HG03571 (cell line): ENCODE data around the gene HECW1.
"Not testable (repeated sequence)": the region's sequence is repeated elsewhere in the genome, so short reads cannot be mapped to it uniquely, and the experiment has no call there.

Source experiments
- ATAC-seq: cut with Tn5 transposase; IDR thresholded peaks from one replicate; pipeline ENCODE4 v1.9.1; 2021; ENCODE audit not compliant: unreplicated experiment

HECW1 gene

DNA sequence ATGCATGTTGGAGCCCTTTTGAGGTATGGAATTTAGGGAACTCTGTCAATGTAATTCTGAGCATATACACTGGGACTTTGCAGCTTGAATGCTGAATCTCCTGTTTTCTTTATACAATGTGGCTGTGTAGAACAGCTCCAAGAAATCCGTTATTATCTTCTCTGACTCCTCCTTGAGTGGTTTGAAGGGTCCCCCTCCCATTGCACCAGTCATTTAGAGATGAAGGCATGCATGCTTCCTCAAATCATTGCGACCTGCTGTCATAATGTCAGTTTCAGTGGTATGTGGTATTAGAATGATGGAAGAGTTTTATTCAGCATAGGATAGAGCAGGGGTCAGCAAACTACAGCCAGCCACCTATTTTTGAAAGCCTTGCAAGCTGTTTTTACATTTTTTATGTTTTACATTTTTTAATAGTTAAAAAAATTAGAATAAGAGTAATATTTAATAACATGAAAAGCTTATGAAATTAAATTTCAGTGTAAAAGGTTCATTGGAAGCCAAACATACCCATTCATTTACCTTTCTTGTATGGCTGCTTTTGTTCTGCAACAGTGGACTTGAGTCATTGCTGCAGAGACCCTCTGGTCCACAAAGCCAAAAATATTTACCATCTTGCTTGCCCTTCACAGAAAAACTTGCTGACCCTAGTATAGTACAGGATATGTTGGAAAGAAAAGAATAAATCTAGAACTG lies 478.6 kb downstream of the HECW1 start:
- peak; percentile 70 for ATAC-seq

DNA sequence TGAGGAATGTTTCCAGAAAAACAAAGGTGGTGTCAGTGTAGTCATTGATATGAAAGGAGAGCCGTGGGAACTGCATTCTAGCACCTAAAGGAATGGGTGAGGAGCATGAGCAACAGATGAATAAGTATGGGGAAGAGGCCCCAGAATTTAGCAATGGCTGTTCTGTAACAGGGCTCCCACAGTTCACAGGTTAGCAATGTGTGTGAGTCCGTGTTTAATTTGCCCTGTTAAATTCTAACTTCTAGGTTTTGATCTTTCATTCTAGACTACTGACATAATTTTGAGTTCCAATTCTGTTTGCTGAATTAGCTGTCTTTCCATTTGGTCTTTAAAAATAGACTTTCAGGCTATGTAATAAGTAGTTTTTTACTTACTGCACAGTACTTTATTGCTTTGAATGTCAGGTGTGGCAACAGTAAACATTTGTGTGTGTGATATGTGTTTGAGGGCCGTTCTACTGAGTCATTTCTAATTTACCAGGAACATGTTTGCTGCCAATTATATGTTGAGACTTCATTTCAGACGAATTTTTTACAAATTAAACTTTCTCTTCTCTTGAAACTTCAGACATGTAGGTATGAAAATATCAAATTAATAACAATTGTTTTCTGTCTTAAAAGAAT lies 479.2 kb downstream of the HECW1 start:
- ATAC-seq: no peak

DNA sequence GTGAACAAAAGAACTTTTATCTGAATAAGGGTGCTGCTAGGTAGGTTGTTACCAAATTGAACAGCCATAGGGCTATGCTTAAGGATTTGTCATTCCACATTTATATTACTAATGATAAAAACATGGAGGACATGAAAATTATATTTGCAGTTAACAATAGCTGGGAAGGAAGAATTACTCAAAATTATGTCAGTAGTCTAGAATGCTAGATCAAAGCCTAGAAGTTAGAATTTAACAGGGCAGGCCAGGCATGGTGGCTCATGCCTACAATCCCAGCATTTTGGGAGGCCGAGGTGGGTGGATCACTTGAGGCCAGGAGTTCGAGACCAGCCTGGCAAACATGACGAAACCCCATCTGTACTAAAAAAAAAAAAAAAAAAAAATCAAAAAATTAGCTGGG lies 479.9 kb downstream of the HECW1 start:
- ATAC-seq: no peak

DNA sequence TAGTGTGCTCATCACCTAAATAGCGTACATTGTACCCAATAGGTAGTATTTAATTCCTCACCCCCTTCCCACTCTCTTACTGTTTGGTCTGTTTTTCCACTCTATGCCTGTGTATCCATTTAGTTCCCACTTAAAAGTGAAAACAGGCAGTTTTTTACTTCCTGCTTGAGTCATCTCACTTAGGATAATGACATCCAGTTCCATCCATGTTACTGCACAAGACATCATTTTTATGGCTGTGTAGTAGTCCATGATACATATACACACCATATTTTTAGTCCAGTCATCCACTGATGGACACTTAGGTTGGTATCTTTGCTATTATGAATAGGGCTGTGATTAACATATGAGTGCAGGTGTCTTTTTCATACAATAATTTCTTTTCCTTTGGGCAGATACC lies 480.6 kb downstream of the HECW1 start:
- no peak for ATAC-seq

DNA sequence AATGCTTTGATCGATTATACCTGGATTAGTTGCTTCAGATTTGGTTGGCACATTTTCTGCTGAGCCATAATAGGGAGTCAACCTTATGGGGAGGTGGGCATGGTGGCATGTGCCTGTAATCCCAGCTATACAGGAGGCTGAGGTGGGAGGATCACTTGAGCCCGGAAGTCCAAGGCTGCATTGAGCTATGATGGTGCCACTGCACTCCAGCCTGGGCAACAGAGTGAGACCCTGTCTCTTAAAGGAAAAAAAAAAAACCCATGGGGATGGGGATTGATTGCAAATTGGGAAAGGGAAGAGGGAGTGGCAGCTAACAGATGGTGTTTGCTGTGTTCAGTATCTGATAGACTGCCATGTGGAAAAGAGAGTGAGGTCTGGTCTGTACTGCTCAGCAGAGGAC lies 481.6 kb downstream of the HECW1 start:
- no peak for ATAC-seq

DNA sequence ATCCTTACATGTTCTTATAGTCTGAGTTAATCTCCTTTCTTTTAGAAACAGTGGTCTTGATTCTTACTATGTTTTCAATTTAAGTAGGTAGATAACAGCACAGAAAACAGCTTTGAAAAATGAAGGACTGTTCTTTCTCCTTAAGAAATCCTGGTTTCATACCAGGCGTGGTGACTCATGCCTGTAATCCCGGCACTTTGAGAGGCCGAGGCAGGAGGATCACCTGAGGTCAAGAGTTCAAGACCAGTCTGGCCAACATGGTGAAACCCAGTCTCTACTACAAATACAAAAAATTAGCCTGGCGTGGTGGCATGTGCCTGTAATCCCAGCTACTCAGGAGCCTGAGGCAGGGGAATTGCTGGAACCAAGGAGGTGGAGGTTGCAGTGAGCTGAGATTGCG lies 484.0 kb downstream of the HECW1 start:
- not testable (repeated sequence) for ATAC-seq

DNA sequence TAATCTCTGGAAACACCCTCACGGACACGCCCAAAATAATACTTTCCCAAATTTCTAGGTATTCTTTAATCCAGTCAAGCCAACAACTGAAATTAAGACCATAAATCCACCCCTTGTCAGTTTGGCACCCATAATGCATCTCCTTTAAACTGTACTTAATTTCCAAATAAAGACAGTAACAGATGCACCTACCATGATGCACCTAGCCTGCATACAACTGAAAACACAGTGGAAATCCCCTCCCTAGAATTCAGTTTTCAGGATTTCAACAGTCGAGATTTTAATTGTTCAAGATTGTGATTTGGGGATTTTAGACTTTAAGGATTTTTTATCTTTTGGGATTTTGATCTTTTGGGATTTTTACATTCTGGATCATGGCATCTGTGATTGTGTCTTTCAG lies 487.6 kb downstream of the HECW1 start:
- no peak for ATAC-seq

DNA sequence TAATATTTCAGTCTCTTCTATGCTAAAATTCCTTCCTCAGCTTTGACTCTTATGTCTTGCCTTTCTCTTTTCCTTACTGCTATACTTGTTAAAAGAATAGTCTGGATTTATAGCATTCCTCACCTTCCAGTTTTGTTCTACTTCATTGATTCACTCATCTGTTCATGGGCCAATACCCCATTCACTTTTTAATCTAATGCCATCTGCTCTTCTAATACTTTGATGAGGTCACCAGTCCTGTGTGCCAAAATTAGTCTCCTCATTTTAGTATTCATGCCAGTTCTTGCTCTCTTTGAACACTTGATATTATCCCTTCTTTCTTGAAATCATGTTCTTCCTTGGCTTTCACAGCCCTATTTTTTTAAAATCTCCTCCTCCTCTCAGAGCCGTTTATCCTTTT lies 489.8 kb downstream of the HECW1 start:
- ATAC-seq: no peak

DNA sequence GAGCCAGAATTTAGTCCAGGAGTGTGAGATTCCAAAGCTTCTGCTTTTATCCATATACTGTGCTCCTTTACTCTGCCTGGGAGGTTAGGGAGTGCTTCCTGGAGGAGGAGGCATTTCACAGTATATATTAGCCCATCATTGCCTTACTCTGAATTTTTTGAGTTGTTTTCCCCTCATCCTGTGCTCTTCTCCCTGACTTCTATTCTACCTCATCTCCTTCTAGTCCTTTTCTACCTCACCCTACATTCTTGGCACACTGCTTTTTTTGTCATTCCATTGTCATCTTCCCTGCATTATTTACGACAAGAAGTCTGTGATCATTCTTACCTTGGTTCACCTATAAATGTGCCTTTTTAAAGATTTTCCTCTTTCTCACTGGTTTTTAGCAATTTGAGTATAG lies 491.8 kb downstream of the HECW1 start:
- ATAC-seq: no peak

DNA sequence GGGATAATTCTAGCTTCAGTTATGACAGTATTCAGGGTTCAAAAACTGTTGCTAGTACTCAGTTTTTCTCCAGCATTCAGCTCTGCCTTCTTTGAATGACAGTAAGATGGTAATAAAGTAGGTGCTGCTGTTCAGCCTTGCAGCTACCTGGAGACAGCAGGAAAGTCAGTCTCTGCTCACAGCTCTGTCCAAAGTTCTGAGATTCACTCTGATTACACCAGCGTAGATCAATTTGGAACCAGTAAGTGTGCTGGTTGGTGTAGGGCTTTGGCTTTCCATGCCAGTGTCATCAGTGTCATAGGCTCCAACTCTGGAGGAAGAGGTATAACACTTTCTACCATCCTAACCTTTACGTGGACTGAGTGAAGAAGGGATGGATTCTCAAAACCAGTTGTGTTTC lies 496.6 kb downstream of the HECW1 start:
- no peak for ATAC-seq

DNA sequence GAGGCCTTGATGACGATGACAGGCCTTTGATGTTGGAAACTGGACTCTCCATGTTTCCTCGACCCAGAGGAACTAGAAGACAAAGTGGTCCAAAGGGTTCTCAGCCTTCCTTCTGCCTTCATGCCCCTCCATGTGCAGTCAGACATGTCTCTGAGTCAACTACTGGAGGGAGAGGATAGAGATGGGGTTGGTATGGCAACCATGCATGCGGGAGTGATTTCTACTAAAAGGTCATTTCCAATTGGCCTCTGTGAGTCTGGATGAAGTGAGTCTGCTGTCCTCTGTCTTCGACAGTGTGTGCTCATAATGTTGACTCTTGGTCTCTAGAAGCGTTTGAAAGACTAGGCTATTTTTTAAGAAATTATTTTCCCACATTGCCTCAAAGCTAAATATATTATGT lies 499.7 kb downstream of the HECW1 start:
- ATAC-seq: no peak

DNA sequence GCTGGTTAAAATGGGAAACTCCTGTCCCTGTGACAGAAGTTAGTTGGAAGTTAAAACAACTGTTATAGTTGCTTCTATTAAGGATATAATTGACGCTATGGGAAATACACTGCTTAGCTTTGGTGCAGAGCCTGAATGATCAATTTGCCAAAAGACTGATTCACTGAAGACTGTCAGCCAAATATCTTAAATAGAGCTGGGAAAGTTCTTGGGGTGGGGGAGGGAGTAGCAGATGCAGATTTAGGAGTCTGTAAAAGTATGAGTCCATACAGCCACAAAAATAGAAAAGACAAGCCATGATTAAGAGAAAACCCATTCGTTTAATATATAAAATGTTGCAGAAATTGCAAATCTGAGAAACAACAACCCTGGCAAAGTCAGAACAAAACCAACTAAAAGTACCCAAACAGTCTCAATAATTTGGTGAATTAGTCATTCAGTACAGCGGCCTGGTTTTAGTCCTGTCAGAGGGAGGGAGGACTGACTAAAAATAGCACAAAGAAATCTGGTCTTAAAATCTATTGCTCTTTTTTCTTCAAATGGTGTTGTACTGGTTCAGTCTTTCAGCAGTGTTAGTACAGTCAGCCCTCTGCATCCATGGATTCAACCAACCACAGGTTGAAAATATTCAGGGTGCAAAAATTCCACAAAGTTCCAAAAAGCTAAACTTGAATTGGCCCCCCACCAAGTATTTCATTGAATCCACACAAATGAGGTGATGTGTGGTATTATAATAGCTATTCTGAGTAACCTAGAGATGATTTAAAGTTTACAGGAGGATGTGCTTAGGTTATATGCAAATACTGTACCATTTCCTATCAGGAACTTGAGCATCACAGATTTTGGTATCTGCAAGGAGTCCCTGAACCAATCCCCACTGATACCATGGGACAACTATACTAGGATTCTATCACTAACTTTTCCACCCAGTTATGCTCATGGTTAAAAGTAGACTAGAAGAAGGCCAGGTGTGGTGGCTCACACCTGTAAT lies 500.4 kb downstream of the HECW1 start:
- ATAC-seq: peak; percentile 67
